Activated CD4-positive, alpha-beta T cell treated with anti-CD3 and anti-CD28 coated beads, Interleukin-10, Interleukin-2, amounts not matched to agents 100 ng/mL and 50 ng/mL, durations not matched to agents 16 hours and 8 hours (primary cell): ENCODE results near the gene CAPZA1.

ENCODE experiments used
- DNase-seq: peaks from one replicate; pipeline ENCODE4 v3.0.0-alpha.2; 2020

The CAPZA1 gene

DNA sequence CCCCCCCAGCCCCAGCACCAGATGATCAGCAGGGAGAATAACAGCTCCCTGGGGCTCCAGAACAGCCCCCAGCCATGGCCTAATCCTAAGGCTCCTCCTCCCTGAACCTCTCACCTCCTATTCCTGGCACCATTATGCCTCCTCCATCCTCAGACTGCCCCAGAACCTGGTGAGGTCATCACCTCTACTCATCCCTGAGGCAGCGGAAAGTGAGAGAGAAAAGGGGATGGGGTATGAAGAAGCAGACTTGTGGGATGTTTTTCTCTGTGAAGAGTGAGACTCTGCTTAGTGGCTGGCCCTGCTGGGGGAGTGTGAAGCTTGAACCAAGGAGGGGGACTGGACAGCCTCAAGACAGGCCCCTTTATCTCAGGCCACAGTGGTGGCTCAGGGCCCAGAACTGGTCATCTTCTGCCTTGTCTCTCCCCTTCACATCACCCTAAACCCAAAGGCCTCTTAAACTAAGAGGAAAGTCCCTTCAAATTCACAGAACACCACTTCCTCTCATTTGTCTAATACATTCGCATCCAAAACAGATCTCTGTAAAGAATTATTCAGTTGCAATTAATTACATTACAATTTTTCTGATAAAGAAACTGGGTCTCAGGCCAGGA is 97.7 kb downstream of the CAPZA1 start:
- DNase-seq = no peak

DNA sequence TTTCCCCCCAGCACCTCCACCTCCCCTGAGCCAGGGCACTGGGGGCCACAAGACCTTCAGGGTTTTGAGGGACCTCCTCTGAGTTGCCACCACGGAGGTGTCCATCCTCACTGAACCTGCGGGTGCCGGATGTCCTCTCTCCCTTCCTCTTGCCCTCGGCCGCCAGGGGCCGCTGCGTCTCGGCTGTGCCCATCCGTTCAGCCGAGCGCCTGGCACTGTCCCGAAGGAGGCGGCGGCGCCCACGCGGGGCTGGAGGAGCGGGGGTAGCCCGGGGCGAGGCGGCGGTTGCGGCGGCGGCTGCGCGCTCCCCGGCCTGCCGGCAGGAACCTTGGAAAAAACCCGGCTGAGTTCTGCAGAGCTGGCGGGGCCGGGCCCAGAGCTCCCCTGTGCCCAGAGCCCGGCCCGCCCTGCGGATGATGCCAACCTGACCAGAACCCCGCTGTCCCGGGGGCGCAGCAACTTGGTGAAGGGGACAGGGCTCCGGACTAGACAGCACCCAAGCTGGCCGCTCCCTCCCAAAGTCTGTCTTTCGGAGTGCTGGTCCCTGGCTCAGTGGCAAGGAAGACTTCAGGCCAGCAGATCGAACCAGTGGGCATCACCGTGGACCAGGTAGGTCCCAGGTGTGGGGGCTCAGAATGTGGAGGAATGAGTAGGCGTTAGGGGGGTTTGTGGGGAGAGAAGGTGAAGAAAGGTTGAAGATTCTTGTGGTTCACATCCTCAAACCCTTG is 99.2 kb downstream of the CAPZA1 start:
- peak; percentile 79 for DNase-seq

- DNase-seq = no peak
Measured at GRCh38 chr1:112719706-112720105, 100.1 kb downstream of the CAPZA1 start.

DNA sequence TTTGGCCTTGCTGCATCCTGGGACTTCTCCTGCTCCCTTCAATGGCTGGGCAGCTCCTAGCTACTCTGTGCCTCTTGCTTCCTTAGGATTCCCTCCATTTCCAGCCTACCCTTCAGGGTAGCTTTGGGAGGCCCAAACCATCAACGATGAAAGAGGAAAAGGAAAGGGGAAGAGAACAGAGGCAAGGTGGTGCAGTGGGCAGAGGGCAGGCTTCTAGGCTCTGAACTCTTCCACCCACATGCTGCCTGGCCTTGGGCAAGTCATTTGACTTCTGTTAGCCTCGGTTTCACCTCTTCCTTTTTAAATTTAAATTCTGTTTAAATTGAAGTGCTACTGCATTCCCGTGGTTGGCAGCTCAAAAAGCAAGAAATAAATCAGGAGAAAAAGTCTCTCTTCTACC is 101.2 kb downstream of the CAPZA1 start:
- DNase-seq = no peak
